IMR-90 (cell line): ENCODE measurements around the gene REXO1. TPM values are rescaled to one million over a fixed set of nuclear protein-coding genes. Genes with fewer than 3 reads are reported as not detected.

Experiments used
- ATAC-seq: fragments of 200-7000 bp; cut with Tn5 transposase; 2 replicates; pipeline ENCODE4 v1.9.1; 2020; ENCODE audit warnings: low read depth, mild to moderate bottlenecking, moderate library complexity
- BruUV-seq: library from RNA; stranded (reverse); fragments of 400-500 nt; replicated peaks from 2 replicates; lab custom pipeline; 2021; lab: Mats Ljungman, UMichigan
- CTCF ChIA-PET: fragments of 300-600 bp; formaldehyde crosslinking; extraction: SDS; loops from one replicate; lab custom pipeline; 2021; ENCODE audit warnings: antibody characterized with exemption; lab: Yijun Ruan, JAX
- POLR2A ChIA-PET: fragments of 300-600 bp; sonication (Branson Sonifier 250); formaldehyde crosslinking; loops from one replicate; lab custom pipeline; 2022; ENCODE audit warnings: antibody characterized with exemption; ENCODE audit not compliant: unreplicated experiment; lab: Charles Lee
- DNase-seq: peaks from one replicate; pipeline ENCODE4 v3.0.0; 2013
- H2AFZ ChIP-seq: replicated peaks from 2 replicates; pipeline ENCODE3; 2013; ENCODE audit warnings: low read length, mild to moderate bottlenecking; ENCODE audit not compliant: poor library complexity
- H2AK5ac ChIP-seq: 2 replicates; pipeline ENCODE4 v1.6.1; 2013; ENCODE audit warnings: low read depth, low read length, inconsistent platforms
- H2AK9ac ChIP-seq: replicated peaks from 2 replicates; pipeline ENCODE3; 2013; ENCODE audit warnings: mild to moderate bottlenecking, low read depth, low read length, moderate library complexity; ENCODE audit not compliant: poor library complexity
- H2BK120ac ChIP-seq: 2 replicates; pipeline ENCODE4 v1.6.1; 2013; ENCODE audit warnings: low read depth, low read length, inconsistent platforms
- H2BK15ac ChIP-seq: 3 replicates; pipeline ENCODE4 v1.6.1; 2013; ENCODE audit warnings: low read depth, low read length, inconsistent platforms
- H2BK20ac ChIP-seq: 2 replicates; pipeline ENCODE4 v1.6.1; 2013; ENCODE audit warnings: low read depth, mild to moderate bottlenecking, inconsistent platforms, low read length, moderate library complexity
- H2BK5ac ChIP-seq: 2 replicates; pipeline ENCODE4 v1.6.1; 2013; ENCODE audit warnings: mild to moderate bottlenecking, low read depth, low read length, inconsistent platforms; ENCODE audit not compliant: poor library complexity, severe bottlenecking
- H3K14ac ChIP-seq: replicated peaks from 2 replicates; pipeline ENCODE4 v1.6.1; 2013; ENCODE audit warnings: low read depth, low read length, inconsistent platforms
- H3K18ac ChIP-seq: 2 replicates; pipeline ENCODE4 v1.6.1; 2013; ENCODE audit warnings: low read depth, low read length, control low read depth
- H3K23ac ChIP-seq: 2 replicates; pipeline ENCODE4 v1.6.1; 2013; ENCODE audit warnings: low read depth, low read length, inconsistent platforms
- H3K27ac ChIP-seq: 2 replicates; pipeline ENCODE4 v1.5.1; 2013; ENCODE audit warnings: mild to moderate bottlenecking, control low read depth, low read length; ENCODE audit not compliant: insufficient read depth
- H3K27me3 ChIP-seq: 2 replicates; pipeline ENCODE4 v1.6.1; 2013; ENCODE audit warnings: low read length; ENCODE audit not compliant: control insufficient read depth, insufficient read depth
- H3K36me3 ChIP-seq: 2 replicates; pipeline ENCODE4 v1.6.1; 2013; ENCODE audit warnings: low read length, mixed read lengths; ENCODE audit not compliant: control insufficient read depth, insufficient read depth
- H3K4ac ChIP-seq: 2 replicates; pipeline ENCODE4 v1.6.1; 2013; ENCODE audit warnings: low read depth, low read length, inconsistent platforms
- H3K4me1 ChIP-seq: 2 replicates; pipeline ENCODE4 v1.6.1; 2013; ENCODE audit warnings: low read length, mixed read lengths; ENCODE audit not compliant: control insufficient read depth, insufficient read depth
- H3K4me2 ChIP-seq: 2 replicates; pipeline ENCODE4 v1.6.1; 2013; ENCODE audit warnings: low read depth, mild to moderate bottlenecking, control low read depth, low read length, moderate library complexity
- H3K4me3 ChIP-seq: 2 replicates; pipeline ENCODE4 v1.5.1; 2013; ENCODE audit warnings: low read depth, mild to moderate bottlenecking, control low read depth, low read length, moderate library complexity; ENCODE audit not compliant: insufficient read depth
- H3K56ac ChIP-seq: 2 replicates; pipeline ENCODE4 v1.6.1; 2013; ENCODE audit warnings: low read length, inconsistent platforms; ENCODE audit not compliant: insufficient read depth; ENCODE audit errors: extremely low read depth
- H3K79me1 ChIP-seq, 2 experiments: 2 replicates each; pipeline ENCODE4 v1.6.1; 2013; ENCODE audit warnings: low read length in 2 of 2, inconsistent platforms in 1 of 2, low read depth in 1 of 2
- H3K9ac ChIP-seq: 2 replicates; pipeline ENCODE4 v1.6.1; 2013; ENCODE audit warnings: low read depth, low read length, control low read depth
- H3K9me1 ChIP-seq: 2 replicates; pipeline ENCODE4 v1.6.1; 2013; ENCODE audit warnings: low read length, inconsistent platforms; ENCODE audit not compliant: insufficient read depth
- H3K9me3 ChIP-seq: 2 replicates; pipeline ENCODE4 v1.6.1; 2013; ENCODE audit warnings: low read length; ENCODE audit not compliant: control insufficient read depth, insufficient read depth
- H4K20me1 ChIP-seq: 2 replicates; pipeline ENCODE4 v1.6.1; 2013; ENCODE audit warnings: low read length, inconsistent platforms; ENCODE audit not compliant: insufficient read depth
- H4K5ac ChIP-seq: 2 replicates; pipeline ENCODE4 v1.6.1; 2013; ENCODE audit warnings: mild to moderate bottlenecking, low read depth, low read length, control low read depth
- H4K8ac ChIP-seq, 2 experiments: 2 replicates each; pipeline ENCODE4 v1.6.1; 2013; ENCODE audit warnings: low read depth in 2 of 2, low read length in 2 of 2, control low read depth in 1 of 2, inconsistent platforms in 1 of 2
- H4K91ac ChIP-seq: 2 replicates; pipeline ENCODE4 v1.6.1; 2013; ENCODE audit warnings: low read depth, low read length, inconsistent platforms; ENCODE audit not compliant: insufficient read depth
- BHLHE40 ChIP-seq: fragments of 150-350 bp; IDR thresholded peaks from 2 replicates; pipeline ENCODE4 v1.6.1; 2016; ENCODE audit warnings: mild to moderate bottlenecking, low read depth, low read length
- CEBPB ChIP-seq: IDR thresholded peaks from 2 replicates; pipeline ENCODE4 v1.6.1; 2012; ENCODE audit warnings: low read depth, low read length, improper control_type of control experiment
- CHD1 ChIP-seq: IDR thresholded peaks from 2 replicates; pipeline ENCODE4 v1.6.1; 2012; ENCODE audit warnings: low read depth, low read length, improper control_type of control experiment
- CTCF ChIP-seq: conservative IDR thresholded peaks from 2 replicates; pipeline ENCODE4 v1.5.1; 2012; ENCODE audit warnings: mild to moderate bottlenecking, low read depth, low read length, improper control_type of control experiment
- ELK1 ChIP-seq: fragments of 150-350 bp; IDR thresholded peaks from 2 replicates; pipeline ENCODE4 v1.6.1; 2016; ENCODE audit warnings: low read depth, mild to moderate bottlenecking, low read length, moderate library complexity, borderline replicate concordance
- FOS ChIP-seq: fragments of 150-350 bp; IDR thresholded peaks from 2 replicates; pipeline ENCODE4 v1.6.1; 2016; ENCODE audit warnings: low read depth, low read length
- MAFK ChIP-seq: IDR thresholded peaks from 2 replicates; pipeline ENCODE4 v1.6.1; 2012; ENCODE audit warnings: low read depth, low read length, improper control_type of control experiment
- MAZ ChIP-seq: IDR thresholded peaks from 2 replicates; pipeline ENCODE4 v1.6.1; 2012; ENCODE audit warnings: low read depth, mild to moderate bottlenecking, low read length, improper control_type of control experiment, moderate library complexity, borderline replicate concordance
- MXI1 ChIP-seq: IDR thresholded peaks from 2 replicates; pipeline ENCODE4 v1.6.1; 2012; ENCODE audit warnings: low read depth, mild to moderate bottlenecking, low read length, moderate library complexity, borderline replicate concordance
- NFE2L2 ChIP-seq: fragments of 150-350 bp; IDR thresholded peaks from 2 replicates; pipeline ENCODE4 v1.6.1; 2016; ENCODE audit warnings: low read depth, mild to moderate bottlenecking, low read length
- POLR2A ChIP-seq: IDR thresholded peaks from 2 replicates; pipeline ENCODE4 v1.6.1; 2012; ENCODE audit warnings: mild to moderate bottlenecking, low read depth, low read length
- RAD21 ChIP-seq: IDR thresholded peaks from 2 replicates; pipeline ENCODE4 v1.6.1; 2012; ENCODE audit warnings: low read length, improper control_type of control experiment
- RCOR1 ChIP-seq: IDR thresholded peaks from 2 replicates; pipeline ENCODE4 v1.6.1; 2012; ENCODE audit warnings: mild to moderate bottlenecking, low read length, improper control_type of control experiment; ENCODE audit not compliant: insufficient replicate concordance
- SMC3 ChIP-seq: fragments of 150-350 bp; IDR thresholded peaks from 2 replicates; pipeline ENCODE4 v1.6.1; 2016; ENCODE audit warnings: low read depth, mild to moderate bottlenecking, antibody characterized with exemption, low read length, moderate library complexity
- USF2 ChIP-seq: fragments of 150-350 bp; IDR thresholded peaks from 2 replicates; pipeline ENCODE4 v1.6.1; 2017; ENCODE audit warnings: mild to moderate bottlenecking, antibody characterized with exemption, low read length, low read depth
- WGBS, 2 experiments: methylation state at CpG; one replicate each; pipeline versions ENCODE4 v1.1.5 to v1.1.7; 2013; ENCODE audit warnings: missing lambda C conversion rate in 2 of 2; ENCODE audit not compliant: insufficient read length in 1 of 2; ENCODE audit errors: extremely low coverage in 2 of 2; 5-methylcytosine and 5-hydroxymethylcytosine counted together
- dilution Hi-C: fragments of 300-500 bp; cut with HindIII; formaldehyde crosslinking; loops from one replicate; pipeline ENCODE4 v1.14.3; 2018; ENCODE audit warnings: low sequenced_read_pairs; ENCODE audit not compliant: unreplicated experiment
- in situ Hi-C: fragments of 300-500 bp; cut with MboI; formaldehyde crosslinking; loops from 3 replicates; pipeline ENCODE4 v1.14.3; 2019; ENCODE audit warnings: low sequenced_read_pairs, inconsistent platforms, mixed read lengths
- intact Hi-C: fragments of 100-400 bp; cut with micrococcal nuclease; formaldehyde crosslinking; loops from 2 replicates; pipeline ENCODE4 v1.10.0; 2022
- polyA plus RNA-seq, 3 experiments: library from polyadenylated mRNA; depleted of rRNA; stranded (reverse); fragments of >200 nt; gene quantifications; 2 replicates each; pipeline ENCODE4 v1.2.3, GENCODE V29; 2012; ENCODE audit warnings: low replicate concordance in 1 of 3
- total RNA-seq: library from RNA; depleted of rRNA; stranded (reverse); fragments of >200 nt; gene quantifications from 2 replicates; pipeline ENCODE4 v1.2.3, GENCODE V29; 2012

The REXO1 gene
- total and polyA plus RNA-seq, 2 of the 4 experiments (the other 2 are of a cell fraction): 1.4 to 63.7 TPM

DNA sequence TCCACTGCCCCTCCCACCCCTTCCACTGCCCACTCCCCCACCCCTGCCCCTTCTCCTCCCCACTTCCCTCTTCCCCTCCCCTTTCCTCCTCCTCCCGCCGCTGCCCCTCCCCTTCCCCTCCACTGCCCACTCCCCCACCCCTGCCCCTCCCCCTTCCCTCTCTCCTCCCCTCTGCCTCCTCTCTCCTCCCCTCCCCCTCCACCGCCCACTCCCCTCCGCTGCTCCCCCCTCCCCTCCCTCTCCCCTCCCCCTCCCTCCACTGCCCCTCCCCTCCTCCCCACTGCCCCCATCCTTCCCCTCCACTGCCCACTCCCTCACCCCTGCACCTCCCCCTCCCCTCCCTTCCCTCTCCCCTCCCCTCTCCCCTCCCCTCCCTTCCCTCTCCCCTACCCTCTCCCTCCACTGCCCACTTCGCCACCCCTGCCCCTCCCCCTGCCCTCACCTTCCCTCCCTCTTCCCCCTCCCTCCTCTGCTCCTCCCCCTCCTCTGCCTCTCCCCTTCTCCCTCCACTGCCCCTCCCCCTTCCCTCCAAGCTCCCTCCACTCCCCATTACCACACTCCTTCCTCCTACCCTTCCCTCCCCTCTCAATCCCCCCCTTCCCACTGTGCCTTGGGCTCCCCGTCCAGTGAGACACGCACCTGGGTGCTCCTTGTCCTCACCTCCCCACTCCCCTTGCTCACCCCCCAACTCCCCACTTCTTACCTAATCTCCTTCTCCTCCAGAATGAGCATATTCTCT, 58.1 kb downstream of the REXO1 start:
- Histone ChIP-seq H3K56ac (no peak overlapping the region), H2BK120ac (no peak overlapping the region), H3K18ac (no peak overlapping the region), H2BK5ac (no peak overlapping the region), H2BK20ac (no peak overlapping the region), H3K79me1 (no peaks in the 10 kb centered on the region), H3K4me1 (no peaks in the 10 kb centered on the region), H3K9ac (no peak overlapping the region), H3K27ac (no peak overlapping the region), H4K8ac (no peak overlapping the region), H3K23ac (no peak overlapping the region), H3K9me1 (no peaks in the 10 kb centered on the region), H2AFZ (no peak overlapping the region), H2BK15ac (no peak overlapping the region), H3K36me3 (no peaks in the 10 kb centered on the region), H2AK5ac (no peak overlapping the region), H4K5ac (no peak overlapping the region), H3K4ac (no peak overlapping the region), H2AK9ac (no peak overlapping the region), H4K20me1 (no peaks in the 10 kb centered on the region), H3K4me3 (no peak overlapping the region), H3K27me3 (peaks cover 17% of the 10 kb centered on the region; the same call in 1 of the 2 replicates), H3K9me3 (peaks cover 3% of the 10 kb centered on the region; the same call in 1 of the 2 replicates), H4K91ac (no peak overlapping the region), H3K14ac (no peak overlapping the region), H3K4me2 (no peak overlapping the region)
- no CpG with 5 or more reads among the region's 7 CpGs for WGBS, 2 experiments
- CTCF ChIA-PET: no interaction called here
- ATAC-seq (no peak), DNase-seq (no peak)
- in situ Hi-C loops: loop anchor here (25.0 kb wide), 1 partner anchor 253 kb away; no protein-coding TSS in a partner anchor
- dilution Hi-C loops: no loop called here
- intact Hi-C loops: loop anchor here (10.0 kb wide), 1 partner anchor 185 kb away; the partner anchor contains the start of gene UQCR11
- POLR2A ChIA-PET: no interaction called here
- BruUV-seq: no TSS peak
- no peak for TF ChIP-seq MXI1
- TF ChIP-seq NFE2L2: no peak
- no peak for TF ChIP-seq MAFK
- TF ChIP-seq CTCF: no peak
- TF ChIP-seq SMC3: no peak
- no peak for TF ChIP-seq ELK1
- no peak for TF ChIP-seq BHLHE40
- TF ChIP-seq RAD21: no peak
- no peak for TF ChIP-seq RCOR1
- TF ChIP-seq CHD1: no peak
- TF ChIP-seq USF2: no peak
- TF ChIP-seq MAZ: no peak
- TF ChIP-seq POLR2A: no peak
- no peak for TF ChIP-seq CEBPB
- TF ChIP-seq FOS: no peak
